Measurements from ENCODE around the gene MYRFL.

Gene MYRFL

DNA sequence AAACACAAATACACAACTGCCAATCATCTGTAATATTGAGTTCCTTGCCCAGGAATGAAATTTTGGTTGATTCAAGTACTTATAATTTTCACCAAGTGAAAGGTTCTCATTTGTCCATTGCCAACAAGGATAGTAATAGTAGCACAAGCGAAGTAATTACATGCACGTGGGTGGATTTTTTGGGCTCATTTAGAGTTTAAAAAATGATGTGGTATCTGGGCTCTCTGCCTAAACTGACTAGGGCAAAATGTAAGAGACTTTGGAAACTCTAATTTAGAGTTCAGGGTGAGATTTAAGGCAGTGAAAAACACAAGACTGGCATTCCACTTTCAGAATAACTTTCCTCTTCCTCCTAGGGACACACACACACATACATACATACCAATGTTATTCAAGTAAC is 111.7 kb downstream of the MYRFL start:
- TF ChIP-seq, protein P1, sequence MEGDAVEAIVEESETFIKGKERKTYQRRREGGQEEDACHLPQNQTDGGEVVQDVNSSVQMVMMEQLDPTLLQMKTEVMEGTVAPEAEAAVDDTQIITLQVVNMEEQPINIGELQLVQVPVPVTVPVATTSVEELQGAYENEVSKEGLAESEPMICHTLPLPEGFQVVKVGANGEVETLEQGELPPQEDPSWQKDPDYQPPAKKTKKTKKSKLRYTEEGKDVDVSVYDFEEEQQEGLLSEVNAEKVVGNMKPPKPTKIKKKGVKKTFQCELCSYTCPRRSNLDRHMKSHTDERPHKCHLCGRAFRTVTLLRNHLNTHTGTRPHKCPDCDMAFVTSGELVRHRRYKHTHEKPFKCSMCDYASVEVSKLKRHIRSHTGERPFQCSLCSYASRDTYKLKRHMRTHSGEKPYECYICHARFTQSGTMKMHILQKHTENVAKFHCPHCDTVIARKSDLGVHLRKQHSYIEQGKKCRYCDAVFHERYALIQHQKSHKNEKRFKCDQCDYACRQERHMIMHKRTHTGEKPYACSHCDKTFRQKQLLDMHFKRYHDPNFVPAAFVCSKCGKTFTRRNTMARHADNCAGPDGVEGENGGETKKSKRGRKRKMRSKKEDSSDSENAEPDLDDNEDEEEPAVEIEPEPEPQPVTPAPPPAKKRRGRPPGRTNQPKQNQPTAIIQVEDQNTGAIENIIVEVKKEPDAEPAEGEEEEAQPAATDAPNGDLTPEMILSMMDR (IDR thresholded peaks at IDR 0.05) = no peak
- Histone ChIP-seq H3K27ac (no peak overlapping the region), H3K4me3 (no peak overlapping the region)
- DNase-seq (ENCODE audit: low spot score) = no peak

DNA sequence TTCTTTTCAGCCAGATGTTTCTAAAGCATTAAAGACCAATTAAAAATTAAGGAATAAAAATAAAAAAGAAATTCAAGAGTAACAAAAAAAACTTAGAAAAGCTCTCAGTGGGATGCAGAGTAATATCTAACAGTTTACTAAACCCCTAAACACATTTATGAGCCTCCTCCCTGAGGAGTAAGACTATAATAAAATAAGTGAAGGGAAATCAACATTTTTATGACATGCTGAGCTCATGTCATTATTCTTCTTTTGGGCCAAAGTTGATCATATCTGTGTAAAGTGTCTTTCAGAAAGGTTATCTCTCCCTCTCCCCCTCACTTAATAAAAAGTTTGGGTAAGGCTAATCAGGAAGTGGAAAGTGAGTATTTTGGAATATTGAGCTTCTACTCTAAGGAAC is 122.1 kb downstream of the MYRFL start:
- Histone ChIP-seq H3K4me3 (no peak overlapping the region), H3K27ac (no peak overlapping the region)
- DNase-seq (ENCODE audit: low spot score) = no peak
- TF ChIP-seq, protein P1 (IDR thresholded peaks at IDR 0.05) = no peak

DNA sequence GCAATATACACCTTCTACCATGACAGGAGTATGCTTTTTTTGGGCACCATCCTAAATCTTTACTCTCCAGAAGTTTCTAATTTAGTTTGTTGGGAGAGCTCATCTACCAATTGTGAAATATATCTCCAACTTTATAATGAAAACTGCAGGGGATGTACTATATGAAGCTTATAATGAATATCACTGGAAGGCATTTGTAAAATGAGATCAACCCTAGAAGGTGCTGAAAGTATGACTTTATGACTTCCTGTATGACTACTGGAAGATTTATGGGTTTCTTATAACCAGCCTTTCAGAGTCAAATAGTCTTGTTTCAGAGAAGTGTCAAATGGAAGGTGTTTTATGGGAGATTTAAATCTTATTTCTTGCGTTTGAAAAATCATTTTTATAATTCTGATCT is 122.9 kb downstream of the MYRFL start:
- no peak overlapping the region for H3K27ac ChIP-seq
- TF ChIP-seq, protein P1 (IDR thresholded peaks at IDR 0.05) = no peak
- DNase-seq (ENCODE audit: low spot score) = no peak
- H3K4me3 ChIP-seq = no peak overlapping the region

DNA sequence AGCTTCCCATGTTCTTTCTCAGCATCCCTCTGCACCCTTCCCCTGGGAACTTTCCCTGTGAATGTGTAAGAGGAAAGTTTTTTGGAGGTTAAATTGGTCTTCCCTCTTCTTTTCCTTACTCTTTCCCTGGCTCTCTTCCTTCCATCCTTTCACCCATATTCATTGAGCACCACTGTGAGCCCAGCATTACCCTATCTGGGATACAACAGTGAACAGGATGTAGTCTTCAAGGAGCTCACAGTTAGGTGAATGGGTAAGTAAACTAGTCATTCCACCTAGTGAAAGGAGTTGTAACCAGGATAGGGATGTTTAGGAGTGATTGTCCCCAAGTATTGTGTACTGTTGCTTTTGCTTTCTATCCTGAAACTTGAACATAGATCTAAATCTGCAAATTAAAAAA is 123.8 kb downstream of the MYRFL start:
- Histone ChIP-seq H3K4me3 (no peak overlapping the region), H3K27ac (no peak overlapping the region)
- no peak for DNase-seq (ENCODE audit: low spot score)
- TF ChIP-seq, protein P1 (IDR thresholded peaks at IDR 0.05) = no peak

DNA sequence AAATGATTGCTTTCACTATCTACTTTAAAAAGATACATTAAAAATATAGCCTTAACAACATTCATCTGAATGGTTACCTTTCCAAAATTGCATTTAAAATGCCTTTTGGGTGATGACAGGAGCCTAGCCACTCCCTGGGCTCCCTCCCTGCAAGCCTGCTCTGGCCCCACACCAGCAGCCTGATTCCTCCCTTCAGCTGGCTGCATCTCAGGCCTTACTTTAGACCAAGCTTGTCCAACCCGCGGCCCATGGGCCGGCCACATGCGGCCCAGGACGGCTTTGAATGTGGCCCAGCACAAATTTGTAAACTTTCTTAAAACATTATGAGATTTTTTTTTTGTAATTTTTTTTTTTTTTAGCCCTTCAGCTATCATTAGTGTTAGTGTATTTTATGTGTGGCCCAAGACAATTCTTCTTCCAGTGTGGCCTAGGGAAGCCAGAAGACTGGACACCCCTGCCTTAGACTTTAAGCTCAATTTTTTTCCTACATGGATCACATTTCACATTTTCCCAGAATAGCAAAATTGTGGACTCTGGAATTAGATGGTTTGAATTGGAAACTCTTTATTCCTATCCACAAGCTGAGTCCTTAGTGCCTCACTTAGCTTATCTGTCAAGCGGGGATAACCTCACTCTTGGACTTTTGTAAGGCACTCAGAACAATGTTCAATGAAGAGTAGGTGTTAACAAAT is 124.4 kb downstream of the MYRFL start:
- DNase-seq (ENCODE audit: low spot score) = no peak
- H3K27ac ChIP-seq = no peak overlapping the region
- no peak overlapping the region for H3K4me3 ChIP-seq
- TF ChIP-seq, protein P1 (IDR thresholded peaks at IDR 0.05) = no peak

DNA sequence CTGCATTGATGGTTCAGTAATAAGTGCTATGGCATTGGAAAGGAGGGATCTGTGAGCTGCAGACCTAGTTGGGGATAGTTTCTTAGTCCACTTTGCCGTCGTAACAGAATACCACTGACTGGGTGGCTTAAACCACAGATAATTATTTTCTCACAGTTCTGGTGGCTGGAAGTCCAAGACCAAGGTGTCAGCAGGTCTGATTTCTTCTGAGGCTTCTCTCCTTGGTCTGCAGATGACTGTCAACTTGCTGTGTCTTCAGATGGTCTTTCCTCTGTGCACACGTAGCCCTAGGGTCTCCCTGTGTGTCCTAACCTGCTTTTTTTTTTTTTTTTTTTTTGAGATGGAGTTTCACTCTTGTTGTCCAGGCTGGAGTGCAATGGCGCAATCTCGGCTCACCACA is 126.1 kb downstream of the MYRFL start:
- no peak for DNase-seq (ENCODE audit: low spot score)
- TF ChIP-seq, protein P1 (IDR thresholded peaks at IDR 0.05) = no peak
- Histone ChIP-seq H3K4me3 (no peak overlapping the region), H3K27ac (no peak overlapping the region)

DNA sequence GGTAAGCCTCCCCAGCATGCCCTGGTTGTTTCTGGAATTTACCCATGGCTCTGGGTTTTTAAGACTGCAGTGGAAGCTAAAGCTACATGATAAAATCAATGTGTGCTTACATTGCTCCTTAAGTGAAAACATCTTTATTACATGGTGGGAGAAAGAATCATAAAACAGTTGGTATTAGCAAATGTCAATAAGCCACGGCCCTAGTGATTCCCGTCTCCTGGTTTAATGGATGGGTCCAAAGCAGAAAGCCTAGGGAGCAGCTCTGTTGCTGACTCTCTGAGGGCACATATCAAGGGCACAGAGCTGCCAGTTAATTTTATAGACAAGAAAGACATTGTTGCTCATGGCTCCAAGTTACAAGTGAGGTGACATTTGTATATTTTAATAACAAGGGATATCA is 127.9 kb downstream of the MYRFL start:
- Histone ChIP-seq H3K27ac (no peak overlapping the region), H3K4me3 (no peak overlapping the region)
- no peak for DNase-seq (ENCODE audit: low spot score)
- TF ChIP-seq, protein P1 (IDR thresholded peaks at IDR 0.05) = no peak
